Neutrophil (primary cell): Measurements from ENCODE around the gene FAM25A.
"Not testable (repeated sequence)": the region's sequence is repeated elsewhere in the genome, so short reads cannot be mapped to it uniquely, and the experiment has no call there.

ENCODE experiments used
- H3K27ac ChIP-seq: fragments of 200-600 bp; sonication (generic); 2 replicates; pipeline ENCODE4 v1.5.1; 2016; ENCODE audit warnings: mild to moderate bottlenecking, moderate library complexity
- H3K27me3 ChIP-seq: fragments of 200-600 bp; sonication (generic); 2 replicates; pipeline ENCODE4 v1.6.0; 2016; ENCODE audit warnings: mild to moderate bottlenecking
- H3K36me3 ChIP-seq: fragments of 200-600 bp; sonication (generic); 2 replicates; pipeline ENCODE4 v1.5.1; 2017
- H3K4me1 ChIP-seq, 2 experiments: fragments of 200-600 bp in 1 of 2; sonication (generic) in 1 of 2; 1 replicate in 1 of 2; 2 replicates in 1 of 2; pipeline versions ENCODE4 v1.5.1 to v1.6.1; 2013 to 2016; ENCODE audit warnings: low read depth in 1 of 2, low read length in 1 of 2, mild to moderate bottlenecking in 1 of 2, moderate library complexity in 1 of 2; ENCODE audit not compliant: control insufficient read depth in 1 of 2, insufficient read depth in 1 of 2
- H3K4me3 ChIP-seq, 2 experiments: fragments of 200-600 bp in 1 of 2; sonication (generic) in 1 of 2; 1 replicate in 1 of 2; 2 replicates in 1 of 2; pipeline ENCODE4 v1.5.1; 2013 to 2016; ENCODE audit warnings: low read depth in 1 of 2, low read length in 1 of 2, mild to moderate bottlenecking in 1 of 2, moderate library complexity in 1 of 2
- H3K9me3 ChIP-seq: fragments of 200-600 bp; sonication (generic); 2 replicates; pipeline ENCODE4 v1.5.1; 2016
- TF ChIP-seq, protein P1 (sequence below): fragments of 200-600 bp; sonication (generic); IDR thresholded peaks from 2 replicates; pipeline ENCODE4 v1.5.1; 2016; ENCODE audit warnings: antibody characterized with exemption

Gene FAM25A

DNA sequence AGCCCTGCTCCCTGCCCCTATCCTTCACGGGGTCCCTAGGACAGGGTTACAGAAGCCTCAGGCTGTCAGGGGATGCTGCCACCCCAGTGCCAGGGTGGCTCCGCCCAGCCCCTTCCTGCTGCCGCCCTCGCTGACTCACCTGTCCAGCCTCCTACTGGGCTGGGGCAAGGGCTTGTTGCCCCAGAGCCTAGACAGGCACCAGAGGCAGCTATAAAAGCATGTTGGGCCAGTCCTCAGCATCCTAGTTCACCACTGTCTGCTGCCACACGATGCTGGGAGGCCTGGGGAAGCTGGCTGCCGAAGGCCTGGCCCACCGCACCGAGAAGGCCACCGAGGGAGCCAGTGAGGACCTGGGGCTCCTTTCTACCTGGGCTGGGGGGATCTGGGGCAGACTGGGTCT is at the start of gene FAM25A:
Gene FAM25A, plus strand, starts transcription at position 239 of the 400 bp plus-strand sequence. Its CDS starts 31 bp downstream, at position 270.
- not testable (repeated sequence) for H3K9me3 ChIP-seq, H3K27ac ChIP-seq, H3K4me1 ChIP-seq, H3K36me3 ChIP-seq, H3K4me3 ChIP-seq, H3K27me3 ChIP-seq

DNA sequence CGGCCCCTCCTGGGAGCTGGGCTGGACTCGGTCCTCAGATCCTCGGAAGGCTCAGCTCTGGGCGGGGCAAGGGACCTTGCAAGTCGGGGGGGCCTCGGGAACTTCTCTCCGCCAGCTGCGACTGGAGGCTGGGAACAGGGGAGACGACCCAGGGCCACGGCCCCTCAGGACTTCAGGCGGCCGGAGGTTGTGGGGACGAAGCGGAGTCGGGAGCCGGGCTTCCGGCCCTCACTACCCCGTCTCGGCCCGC is 49.2 kb upstream of the FAM25A start:
- H3K4me3 ChIP-seq, result peak overlapping the region in 1 of 2 experiments; percentile 21
- no peaks in the 10 kb centered on the region for H3K36me3 ChIP-seq
- H3K27ac ChIP-seq, result no peak overlapping the region
- H3K4me1 ChIP-seq, result peaks cover 4 to 8% of the 10 kb centered on the region in 2 experiments
- H3K27me3 ChIP-seq, result peaks cover 87% of the 10 kb centered on the region
- TF ChIP-seq, protein P1, sequence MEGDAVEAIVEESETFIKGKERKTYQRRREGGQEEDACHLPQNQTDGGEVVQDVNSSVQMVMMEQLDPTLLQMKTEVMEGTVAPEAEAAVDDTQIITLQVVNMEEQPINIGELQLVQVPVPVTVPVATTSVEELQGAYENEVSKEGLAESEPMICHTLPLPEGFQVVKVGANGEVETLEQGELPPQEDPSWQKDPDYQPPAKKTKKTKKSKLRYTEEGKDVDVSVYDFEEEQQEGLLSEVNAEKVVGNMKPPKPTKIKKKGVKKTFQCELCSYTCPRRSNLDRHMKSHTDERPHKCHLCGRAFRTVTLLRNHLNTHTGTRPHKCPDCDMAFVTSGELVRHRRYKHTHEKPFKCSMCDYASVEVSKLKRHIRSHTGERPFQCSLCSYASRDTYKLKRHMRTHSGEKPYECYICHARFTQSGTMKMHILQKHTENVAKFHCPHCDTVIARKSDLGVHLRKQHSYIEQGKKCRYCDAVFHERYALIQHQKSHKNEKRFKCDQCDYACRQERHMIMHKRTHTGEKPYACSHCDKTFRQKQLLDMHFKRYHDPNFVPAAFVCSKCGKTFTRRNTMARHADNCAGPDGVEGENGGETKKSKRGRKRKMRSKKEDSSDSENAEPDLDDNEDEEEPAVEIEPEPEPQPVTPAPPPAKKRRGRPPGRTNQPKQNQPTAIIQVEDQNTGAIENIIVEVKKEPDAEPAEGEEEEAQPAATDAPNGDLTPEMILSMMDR, result no peak
- H3K9me3 ChIP-seq, result no peaks in the 10 kb centered on the region

DNA sequence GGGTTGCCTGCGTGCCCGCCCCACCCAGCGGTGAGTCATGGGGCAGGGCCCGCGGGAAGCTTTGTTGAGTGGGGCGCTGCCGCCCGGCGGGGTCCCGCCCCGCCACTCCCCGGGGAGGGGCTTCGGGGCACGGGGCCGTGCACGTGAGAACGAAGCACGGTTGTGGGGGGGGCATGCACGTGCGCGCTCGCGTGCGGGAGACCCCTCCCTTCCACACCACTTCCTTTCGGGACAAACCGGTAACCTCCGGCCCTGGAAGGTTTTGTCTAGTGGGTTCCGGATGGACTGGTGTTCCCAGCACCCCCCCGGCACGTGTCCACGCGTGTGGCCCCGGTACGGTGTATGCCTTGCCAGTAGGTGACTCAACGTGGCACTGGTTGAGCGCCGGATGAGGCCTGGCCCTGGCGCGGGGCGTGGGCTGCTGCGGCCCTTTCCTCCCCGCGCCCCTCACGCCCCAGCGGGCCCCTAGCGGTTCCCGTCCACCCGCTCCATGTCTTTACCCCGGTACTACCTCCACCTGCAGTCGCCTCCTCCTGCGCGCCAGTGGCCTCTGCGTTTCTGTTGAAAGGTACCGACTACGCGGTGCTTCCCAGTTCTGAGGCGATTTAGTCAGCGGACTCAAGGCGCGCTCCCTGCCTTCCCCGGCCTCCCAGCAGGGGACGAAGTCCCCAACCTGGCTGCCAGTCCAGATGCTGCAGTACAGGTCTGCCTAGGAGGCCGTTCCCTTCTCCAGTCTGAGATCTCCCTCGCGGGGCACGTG is 48.7 kb upstream of the FAM25A start:
- no peaks in the 10 kb centered on the region for H3K36me3 ChIP-seq
- no peaks in the 10 kb centered on the region for H3K9me3 ChIP-seq
- H3K27me3 ChIP-seq, result peaks cover 82% of the 10 kb centered on the region
- peaks cover 4 to 8% of the 10 kb centered on the region in 2 experiments for H3K4me1 ChIP-seq
- H3K27ac ChIP-seq, result no peak overlapping the region
- TF ChIP-seq, protein P1, result no peak
- peak overlapping the region in 1 of 2 experiments; percentile 21 for H3K4me3 ChIP-seq

DNA sequence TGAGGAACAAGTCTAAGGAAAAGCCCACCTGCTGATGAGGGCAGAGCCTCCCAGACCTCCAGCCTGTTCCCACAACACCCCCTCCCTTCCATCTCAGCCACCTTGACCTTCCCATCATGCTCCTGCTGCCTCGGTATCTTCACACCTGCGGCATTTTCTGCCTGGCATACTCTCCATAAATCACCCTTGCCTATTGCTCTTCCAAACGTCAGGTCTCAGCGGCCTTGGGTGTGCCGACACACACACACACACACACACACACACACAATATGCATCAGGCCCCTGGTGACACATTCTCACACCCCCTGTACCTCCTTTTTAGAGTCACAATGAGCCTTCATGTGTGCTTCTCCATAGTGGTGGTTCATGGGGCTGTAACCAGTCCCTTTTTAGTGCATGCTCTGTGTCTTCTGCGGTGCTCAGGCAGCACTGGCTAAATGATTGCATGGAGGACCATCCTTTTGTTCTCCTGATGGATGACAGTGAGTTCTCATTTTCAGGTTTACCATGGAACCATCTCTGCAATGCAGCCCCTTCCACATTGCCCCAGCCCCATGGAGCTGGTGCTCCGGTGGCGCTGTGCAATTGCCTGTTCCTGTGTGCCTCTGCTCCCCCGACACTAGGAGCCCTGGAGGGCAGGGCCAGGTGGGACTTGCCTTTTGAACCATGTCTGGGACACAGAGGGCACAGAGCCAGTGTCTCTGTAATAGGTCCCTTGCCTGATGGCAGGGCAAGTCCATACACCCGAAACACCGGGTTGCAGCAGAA is 47.3 kb upstream of the FAM25A start:
- no peak overlapping the region for H3K4me3 ChIP-seq
- H3K36me3 ChIP-seq, result no peaks in the 10 kb centered on the region
- TF ChIP-seq, protein P1, result no peak
- no peaks in the 10 kb centered on the region for H3K9me3 ChIP-seq
- H3K4me1 ChIP-seq, result peaks cover 4 to 8% of the 10 kb centered on the region in 2 experiments
- peaks cover 68% of the 10 kb centered on the region for H3K27me3 ChIP-seq
- H3K27ac ChIP-seq, result no peak overlapping the region

DNA sequence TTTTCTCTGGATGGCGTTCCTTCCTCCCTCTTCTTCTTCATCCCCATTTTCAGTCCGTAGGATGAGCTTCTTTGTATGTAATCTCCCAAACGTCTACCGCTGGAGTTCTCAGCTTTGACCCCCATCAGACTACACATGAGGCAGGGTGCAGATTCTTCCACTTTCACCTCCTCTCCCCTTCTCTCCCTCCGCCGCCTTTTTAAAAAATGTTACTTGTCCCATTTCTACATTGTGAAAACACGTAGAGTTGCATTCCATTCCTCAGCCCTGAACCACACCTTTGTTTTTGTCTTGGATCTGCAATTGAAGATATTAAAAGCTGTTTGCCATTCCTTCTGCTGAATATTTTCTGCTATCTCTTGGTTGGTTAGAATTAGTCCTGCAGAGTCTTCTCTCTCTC is 45.6 kb upstream of the FAM25A start:
- TF ChIP-seq, protein P1, result no peak
- H3K27ac ChIP-seq, result no peak overlapping the region
- H3K4me3 ChIP-seq, result no peak overlapping the region
- no peaks in the 10 kb centered on the region for H3K36me3 ChIP-seq
- H3K4me1 ChIP-seq, result peaks cover 4 to 8% of the 10 kb centered on the region in 2 experiments
- no peaks in the 10 kb centered on the region for H3K9me3 ChIP-seq
- H3K27me3 ChIP-seq, result peaks cover 51% of the 10 kb centered on the region

- TF ChIP-seq, protein P1, result no peak
- Histone ChIP-seq H3K27ac (no peak overlapping the region), H3K27me3 (peaks cover 40% of the 10 kb centered on the region), H3K4me1 (no peaks in the 10 kb centered on the region), H3K4me3 (no peak overlapping the region), H3K36me3 (no peaks in the 10 kb centered on the region), H3K9me3 (no peaks in the 10 kb centered on the region)
Measured at GRCh38 chr10:86976362-86977056, 43.6 kb upstream of the FAM25A start.

GRCh38 chr10:86978457-86978856 is 41.6 kb upstream of the FAM25A start:
- H3K4me1 ChIP-seq, H3K9me3 ChIP-seq, H3K36me3 ChIP-seq, H3K27ac ChIP-seq, H3K4me3 ChIP-seq: not testable (repeated sequence)
- peaks cover 20% of the 10 kb centered on the region for H3K27me3 ChIP-seq
